Progenitor cell of endocrine pancreas (in vitro differentiated cells): Measurements from ENCODE around the gene SCAPER. TPM values are rescaled to one million over a fixed set of nuclear protein-coding genes. Genes with fewer than 3 reads are reported as not detected.
A peak's percentile ranks its signal among the peaks of the same experiment; 100 is the strongest.

Experiments
- DNase-seq: peaks from one replicate; pipeline ENCODE4 v3.0.0; 2021; ENCODE audit warnings: low spot score; ENCODE audit not compliant: unreplicated experiment
- H3K27ac Mint-ChIP-seq: 2 replicates; pipeline ENCODE4 v1.8.0; 2021; ENCODE audit warnings: mild to moderate bottlenecking, moderate library complexity, mixed read lengths
- H3K27me3 Mint-ChIP-seq: 2 replicates; pipeline ENCODE4 v1.8.0; 2021; ENCODE audit warnings: mixed read lengths
- H3K36me3 Mint-ChIP-seq: 2 replicates; pipeline ENCODE4 v1.8.0; 2022; ENCODE audit warnings: mixed read lengths; ENCODE audit not compliant: insufficient read depth
- H3K4me1 Mint-ChIP-seq: 2 replicates; pipeline ENCODE4 v1.8.0; 2021; ENCODE audit warnings: low read depth, mixed read lengths
- H3K4me3 Mint-ChIP-seq: 2 replicates; pipeline ENCODE4 v1.8.0; 2021; ENCODE audit warnings: low read depth, mild to moderate bottlenecking, moderate library complexity, mixed read lengths
- H3K9me3 Mint-ChIP-seq: 2 replicates; pipeline ENCODE4 v1.8.0; 2021; ENCODE audit warnings: low read depth, mixed read lengths
- total RNA-seq: library from RNA; stranded (reverse); gene quantifications from 2 replicates; pipeline ENCODE4 v1.2.1, GENCODE V29; 2021
- TF ChIP-seq, protein P1 (sequence below): fragments of 200-600 bp; sonication (generic); IDR thresholded peaks from one replicate; pipeline ENCODE4 v1.5.0; 2021; ENCODE audit warnings: antibody characterized with exemption, mild to moderate bottlenecking; ENCODE audit not compliant: unreplicated experiment

Gene SCAPER
- total RNA-seq, 1 donor from 2014 or later = 43.1 TPM

DNA sequence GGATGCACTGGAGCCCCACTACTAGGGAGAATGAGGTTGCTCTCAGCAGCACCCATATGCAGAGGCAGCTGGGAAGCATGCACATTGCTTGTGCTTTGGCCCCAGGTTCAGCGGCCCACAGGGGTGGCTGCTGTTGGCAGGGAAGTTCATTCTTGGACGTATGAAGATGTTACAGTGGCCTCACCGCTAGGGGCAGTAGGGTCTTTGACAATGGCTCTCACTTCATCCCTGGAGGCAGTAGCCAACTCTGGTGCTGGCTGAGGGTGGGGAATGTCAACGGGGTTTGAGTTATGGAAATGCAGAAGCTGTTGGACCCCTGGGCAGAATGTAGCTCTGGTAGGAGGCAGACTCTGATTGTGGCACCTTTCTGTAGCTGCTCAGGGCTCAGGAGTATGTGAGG, 279.9 kb downstream of the SCAPER start:
- DNase-seq = no peak
- peaks cover 8% of the 10 kb centered on the region for H3K9me3 Mint-ChIP-seq
- H3K4me3 Mint-ChIP-seq = no peak overlapping the region
- H3K27ac Mint-ChIP-seq = no peak overlapping the region
- TF ChIP-seq, protein P1, sequence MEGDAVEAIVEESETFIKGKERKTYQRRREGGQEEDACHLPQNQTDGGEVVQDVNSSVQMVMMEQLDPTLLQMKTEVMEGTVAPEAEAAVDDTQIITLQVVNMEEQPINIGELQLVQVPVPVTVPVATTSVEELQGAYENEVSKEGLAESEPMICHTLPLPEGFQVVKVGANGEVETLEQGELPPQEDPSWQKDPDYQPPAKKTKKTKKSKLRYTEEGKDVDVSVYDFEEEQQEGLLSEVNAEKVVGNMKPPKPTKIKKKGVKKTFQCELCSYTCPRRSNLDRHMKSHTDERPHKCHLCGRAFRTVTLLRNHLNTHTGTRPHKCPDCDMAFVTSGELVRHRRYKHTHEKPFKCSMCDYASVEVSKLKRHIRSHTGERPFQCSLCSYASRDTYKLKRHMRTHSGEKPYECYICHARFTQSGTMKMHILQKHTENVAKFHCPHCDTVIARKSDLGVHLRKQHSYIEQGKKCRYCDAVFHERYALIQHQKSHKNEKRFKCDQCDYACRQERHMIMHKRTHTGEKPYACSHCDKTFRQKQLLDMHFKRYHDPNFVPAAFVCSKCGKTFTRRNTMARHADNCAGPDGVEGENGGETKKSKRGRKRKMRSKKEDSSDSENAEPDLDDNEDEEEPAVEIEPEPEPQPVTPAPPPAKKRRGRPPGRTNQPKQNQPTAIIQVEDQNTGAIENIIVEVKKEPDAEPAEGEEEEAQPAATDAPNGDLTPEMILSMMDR = peak; percentile 14
- H3K4me1 Mint-ChIP-seq = no peaks in the 10 kb centered on the region
- peaks cover 4% of the 10 kb centered on the region for H3K36me3 Mint-ChIP-seq
- no peaks in the 10 kb centered on the region for H3K27me3 Mint-ChIP-seq

DNA sequence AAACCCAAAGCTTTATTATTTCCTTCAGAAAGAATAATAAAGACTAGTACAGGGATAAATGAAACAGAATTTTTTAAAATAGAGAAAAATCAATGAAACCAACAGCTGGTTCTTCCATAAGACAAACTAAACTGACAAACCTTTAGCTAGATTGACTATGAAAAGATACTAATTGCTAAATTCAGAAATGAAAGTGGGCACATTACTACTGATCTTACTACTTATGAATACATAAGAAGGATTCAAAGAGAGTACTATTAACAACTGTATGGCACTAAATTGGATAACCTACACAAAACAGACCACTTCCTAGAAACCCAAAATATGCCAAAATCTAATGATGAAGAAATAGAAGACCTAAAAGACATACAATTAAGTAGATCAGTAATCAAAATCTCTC, 290.4 kb downstream of the SCAPER start:
- DNase-seq = no peak
- TF ChIP-seq, protein P1 = no peak
- Mint-ChIP-seq H3K27me3 (no peaks in the 10 kb centered on the region), H3K36me3 (peaks cover 50% of the 10 kb centered on the region), H3K27ac (no peak overlapping the region), H3K4me1 (no peaks in the 10 kb centered on the region), H3K9me3 (peaks cover 42% of the 10 kb centered on the region), H3K4me3 (no peak overlapping the region)

DNA sequence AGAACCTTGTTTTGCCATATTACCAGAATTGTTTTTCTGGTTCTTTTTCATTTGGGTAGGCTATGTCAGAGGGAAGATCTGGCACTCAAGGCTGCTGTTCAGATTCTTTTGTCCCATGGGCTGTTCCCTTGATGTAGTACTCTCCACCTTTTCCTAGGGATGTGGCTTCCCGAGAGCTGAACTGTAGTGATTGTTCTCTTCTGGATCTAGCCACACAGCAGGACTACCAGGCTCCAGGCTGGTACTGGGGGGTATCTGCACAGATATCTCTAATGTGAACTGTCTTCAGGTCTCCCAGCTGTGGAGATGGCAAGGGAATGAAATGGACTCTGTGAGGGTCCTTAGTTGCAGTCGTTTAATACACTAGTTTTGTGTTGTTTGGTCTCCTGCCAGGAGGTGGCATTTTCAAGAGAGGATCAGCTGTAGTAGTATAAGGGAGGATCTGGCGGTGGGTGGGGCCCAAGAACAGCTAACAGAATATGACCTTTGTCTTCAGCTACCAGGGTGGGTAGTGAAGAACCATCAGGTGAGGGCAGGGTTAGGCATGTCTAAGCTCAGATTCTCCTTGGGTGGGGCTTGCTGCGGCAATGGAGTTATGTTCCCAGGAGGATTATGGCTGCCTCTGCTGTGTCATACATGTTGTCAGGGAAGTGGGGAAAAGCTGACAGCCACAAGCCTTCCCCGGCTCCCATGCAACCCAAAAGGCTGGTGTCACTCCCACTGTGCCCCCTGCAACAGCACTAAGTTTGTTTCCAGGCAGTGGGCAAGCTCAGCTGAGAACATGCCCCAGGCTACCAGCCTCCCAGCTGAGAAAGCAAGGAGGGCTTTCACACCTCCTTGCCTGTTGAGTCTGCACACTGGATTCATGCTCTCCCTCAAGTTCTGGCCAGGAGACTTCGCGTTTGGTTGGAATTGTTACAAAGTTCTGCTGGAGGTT, 316.1 kb downstream of the SCAPER start:
- DNase-seq = no peak
- H3K27ac Mint-ChIP-seq = no peak overlapping the region
- TF ChIP-seq, protein P1 = no peak
- H3K4me3 Mint-ChIP-seq = no peak overlapping the region
- peaks cover 7% of the 10 kb centered on the region for H3K36me3 Mint-ChIP-seq
- H3K9me3 Mint-ChIP-seq = no peaks in the 10 kb centered on the region
- H3K4me1 Mint-ChIP-seq = peaks cover 2% of the 10 kb centered on the region
- no peaks in the 10 kb centered on the region for H3K27me3 Mint-ChIP-seq

DNA sequence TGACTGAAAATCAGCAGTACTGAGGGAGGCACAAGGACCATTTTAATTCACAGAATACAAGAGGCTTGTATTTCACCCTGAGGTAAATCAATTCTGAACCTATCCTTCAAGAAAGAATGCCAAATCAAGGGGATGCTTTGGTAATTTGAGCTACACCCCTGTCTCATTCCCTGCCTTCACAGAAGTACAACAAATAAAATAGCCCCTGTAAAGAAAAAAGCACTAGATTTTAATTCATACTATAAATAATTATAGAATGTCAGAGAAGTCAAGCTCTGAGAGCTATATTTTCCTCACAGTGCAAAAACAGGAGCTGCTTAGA, 319.6 kb downstream of the SCAPER start:
- no peak overlapping the region for H3K4me3 Mint-ChIP-seq
- H3K4me1 Mint-ChIP-seq = no peaks in the 10 kb centered on the region
- peaks cover 21% of the 10 kb centered on the region for H3K9me3 Mint-ChIP-seq
- H3K36me3 Mint-ChIP-seq = peaks cover 23% of the 10 kb centered on the region
- TF ChIP-seq, protein P1 = no peak
- no peak overlapping the region for H3K27ac Mint-ChIP-seq
- DNase-seq = no peak
- H3K27me3 Mint-ChIP-seq = no peaks in the 10 kb centered on the region

DNA sequence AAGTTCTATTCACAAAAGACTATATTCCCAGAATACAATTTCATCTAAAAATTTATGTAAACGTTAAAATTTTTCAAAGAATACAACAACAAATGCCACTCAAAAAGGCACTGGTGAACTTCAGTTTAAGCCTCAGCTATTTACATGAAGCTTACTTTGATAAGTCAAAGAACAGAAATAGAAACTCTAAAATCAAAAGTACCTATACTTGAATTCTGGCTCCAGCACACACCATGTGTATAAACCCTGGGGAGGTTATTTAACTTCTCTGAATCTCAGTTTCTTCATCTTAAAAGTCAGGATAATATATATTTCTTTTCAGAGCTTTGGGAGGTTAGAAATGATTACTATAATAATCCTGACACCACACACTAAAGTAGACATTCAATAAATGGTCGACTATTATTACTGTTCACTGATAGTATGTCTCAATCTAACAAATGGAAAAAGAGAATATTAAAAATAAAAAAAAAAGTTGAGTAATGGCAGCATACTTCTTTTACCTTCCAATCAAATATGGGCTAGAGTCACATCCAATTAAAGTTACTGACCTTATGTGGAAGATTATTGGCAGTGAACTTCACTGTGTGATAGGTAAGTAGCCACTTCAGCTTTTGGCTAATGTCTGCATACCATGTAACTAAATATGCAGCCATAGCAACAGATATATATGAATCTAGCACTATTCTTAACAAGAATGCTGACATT, 320.1 kb downstream of the SCAPER start:
- Mint-ChIP-seq H3K36me3 (peaks cover 24% of the 10 kb centered on the region), H3K27me3 (no peaks in the 10 kb centered on the region), H3K4me3 (no peak overlapping the region), H3K9me3 (peaks cover 22% of the 10 kb centered on the region), H3K4me1 (no peaks in the 10 kb centered on the region), H3K27ac (no peak overlapping the region)
- DNase-seq = no peak
- TF ChIP-seq, protein P1 = no peak
